ENCODE measurements around the gene PDS5B. TPM values are rescaled to one million over a fixed set of nuclear protein-coding genes. Genes with fewer than 3 reads are reported as not detected.

The PDS5B gene
- total RNA-seq, 1 experiment from 2014 or later: 44.3 TPM

- TF ChIP-seq ZNF232 (CRISPR knock-in tag; IDR thresholded peaks at IDR 0.05): no peak
- TF ChIP-seq SMAD3 (CRISPR knock-in tag; IDR thresholded peaks at IDR 0.05; ENCODE audit: borderline replicate concordance): no peak
- TF ChIP-seq KAT7 (CRISPR knock-in tag; IDR thresholded peaks at IDR 0.05; ENCODE audit: borderline replicate concordance): no peak
- TF ChIP-seq ESRRA (CRISPR knock-in tag; IDR thresholded peaks at IDR 0.05; ENCODE audit: borderline replicate concordance): no peak
- TF ChIP-seq ZNF263 (CRISPR knock-in tag; IDR thresholded peaks at IDR 0.05; ENCODE audit: low read depth): no peak
These were observed 23.2 kb downstream of the PDS5B start (continued) for GRCh38 chr13:32609428-32609827.

- DNase-seq (ENCODE audit: low spot score): no peak
- Mint-ChIP-seq H3K4me1 (peaks cover 29% of the 10 kb centered on the region), H3K36me3 (peaks cover 35% of the 10 kb centered on the region), H3K4me3 (no peak overlapping the region), H3K9me3 (peaks cover 31% of the 10 kb centered on the region), H3K27ac (no peak overlapping the region), H3K27me3 (ENCODE audit: low read depth) (no peaks in the 10 kb centered on the region)
- ChIA-PET CTCF (no interaction called here), POLR2A (no interaction called here)
- ATAC-seq: no peak
- TF ChIP-seq ZSCAN18 (CRISPR knock-in tag; IDR thresholded peaks at IDR 0.05): no peak
- no peak for TF ChIP-seq FOXP4 (CRISPR knock-in tag; IDR thresholded peaks at IDR 0.05)
- TF ChIP-seq RELA (CRISPR knock-in tag; IDR thresholded peaks at IDR 0.05; ENCODE audit: borderline replicate concordance): no peak
- TF ChIP-seq ZNF416 (CRISPR knock-in tag; IDR thresholded peaks at IDR 0.05): no peak
These were observed 24.3 kb downstream of the PDS5B start for GRCh38 chr13:32610538-32610937.

- no peak overlapping the region; the same call in 1 of the 2 replicates for H3K27ac Mint-ChIP-seq
These were observed 24.7 kb downstream of the PDS5B start for GRCh38 chr13:32610977-32611376.

More at GRCh38 chr13:32610977-32611376, 24.7 kb downstream of the PDS5B start:
- ChIA-PET POLR2A (no interaction called here), CTCF (no interaction called here)
- Mint-ChIP-seq H3K9me3 (peaks cover 26% of the 10 kb centered on the region), H3K4me3 (no peak overlapping the region), H3K27me3 (ENCODE audit: low read depth) (no peaks in the 10 kb centered on the region), H3K4me1 (peaks cover 29% of the 10 kb centered on the region), H3K36me3 (peaks cover 31% of the 10 kb centered on the region)
- ATAC-seq (no peak), DNase-seq (ENCODE audit: low spot score) (no peak)
- TF ChIP-seq ZNF416 (CRISPR knock-in tag; IDR thresholded peaks at IDR 0.05) (no peak), TCF7 (CRISPR knock-in tag; IDR thresholded peaks at IDR 0.05; ENCODE audit: low read depth) (no peak), ESRRA (CRISPR knock-in tag; IDR thresholded peaks at IDR 0.05; ENCODE audit: borderline replicate concordance) (no peak), CREB1 (CRISPR knock-in tag; IDR thresholded peaks at IDR 0.05) (no peak), ZNF219 (CRISPR knock-in tag; IDR thresholded peaks at IDR 0.05; ENCODE audit: borderline replicate concordance) (no peak), KAT7 (CRISPR knock-in tag; IDR thresholded peaks at IDR 0.05; ENCODE audit: borderline replicate concordance) (no peak), TP53 (CRISPR knock-in tag; IDR thresholded peaks at IDR 0.05) (no peak), ZMAT4 (CRISPR knock-in tag; IDR thresholded peaks at IDR 0.05) (no peak), MYBL2 (CRISPR knock-in tag; IDR thresholded peaks at IDR 0.05) (no peak), NFYB (CRISPR knock-in tag; conservative IDR thresholded peaks at IDR 0.05; ENCODE audit: low read depth) (no peak), E2F1 (CRISPR knock-in tag; IDR thresholded peaks at IDR 0.05) (no peak), NR2C2 (CRISPR knock-in tag; IDR thresholded peaks at IDR 0.05) (no peak), ZNF425 (CRISPR knock-in tag; conservative IDR thresholded peaks at IDR 0.05) (no peak), JAZF1 (CRISPR knock-in tag; IDR thresholded peaks at IDR 0.05) (no peak), ETV6 (CRISPR knock-in tag; IDR thresholded peaks at IDR 0.05) (no peak), FOXP4 (CRISPR knock-in tag; IDR thresholded peaks at IDR 0.05) (no peak), ZNF671 (CRISPR knock-in tag; IDR thresholded peaks at IDR 0.05) (no peak)
